Measurements from ENCODE around the gene SULT1A3.

GRCh38 chr16:30173054-30173453, 26.0 kb upstream of the SULT1A3 start:
- TF ChIP-seq, protein P1, sequence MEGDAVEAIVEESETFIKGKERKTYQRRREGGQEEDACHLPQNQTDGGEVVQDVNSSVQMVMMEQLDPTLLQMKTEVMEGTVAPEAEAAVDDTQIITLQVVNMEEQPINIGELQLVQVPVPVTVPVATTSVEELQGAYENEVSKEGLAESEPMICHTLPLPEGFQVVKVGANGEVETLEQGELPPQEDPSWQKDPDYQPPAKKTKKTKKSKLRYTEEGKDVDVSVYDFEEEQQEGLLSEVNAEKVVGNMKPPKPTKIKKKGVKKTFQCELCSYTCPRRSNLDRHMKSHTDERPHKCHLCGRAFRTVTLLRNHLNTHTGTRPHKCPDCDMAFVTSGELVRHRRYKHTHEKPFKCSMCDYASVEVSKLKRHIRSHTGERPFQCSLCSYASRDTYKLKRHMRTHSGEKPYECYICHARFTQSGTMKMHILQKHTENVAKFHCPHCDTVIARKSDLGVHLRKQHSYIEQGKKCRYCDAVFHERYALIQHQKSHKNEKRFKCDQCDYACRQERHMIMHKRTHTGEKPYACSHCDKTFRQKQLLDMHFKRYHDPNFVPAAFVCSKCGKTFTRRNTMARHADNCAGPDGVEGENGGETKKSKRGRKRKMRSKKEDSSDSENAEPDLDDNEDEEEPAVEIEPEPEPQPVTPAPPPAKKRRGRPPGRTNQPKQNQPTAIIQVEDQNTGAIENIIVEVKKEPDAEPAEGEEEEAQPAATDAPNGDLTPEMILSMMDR (conservative IDR thresholded peaks at IDR 0.05; ENCODE audit: low read depth, low read length) = no peak
- no peak for TF ChIP-seq EZH2 (IDR thresholded peaks at IDR 0.05; ENCODE audit: borderline replicate concordance, low read depth, low read length, poor library complexity, severe bottlenecking)
